GM12864 (cell line): ENCODE data around the gene OR2V2.
"Not testable (repeated sequence)": the region's sequence is repeated elsewhere in the genome, so short reads cannot be mapped to it uniquely, and the experiment has no call there.

Experiments used
- DNase-seq: peaks from one replicate; pipeline ENCODE4 v3.0.0-alpha.2; 2011; ENCODE audit warnings: low read depth
- H3K4me3 ChIP-seq: 2 replicates; pipeline ENCODE4 v1.5.1; 2011; ENCODE audit warnings: mild to moderate bottlenecking, low read depth, low read length, control low read depth
- CTCF ChIP-seq: IDR thresholded peaks from 2 replicates; pipeline ENCODE4 v1.5.1; 2011; ENCODE audit warnings: low read depth, mild to moderate bottlenecking, moderate library complexity, low read length, control low read depth, inconsistent platforms; ENCODE audit errors: missing control alignments

The OR2V2 gene

GRCh38 chr5:181146927-181147636 lies at the start of gene OR2V2:
OR2V2 (plus strand) TSS chr5:181147586; CDS start chr5:181154943, 7,357 bp downstream.
- not testable (repeated sequence) for H3K4me3 ChIP-seq

GRCh38 chr5:181097759-181098491 lies 49.5 kb upstream of the OR2V2 start:
- not testable (repeated sequence) for H3K4me3 ChIP-seq, DNase-seq

More at GRCh38 chr5:181146927-181147636, at the start of gene OR2V2:
- not testable (repeated sequence) for DNase-seq

- H3K4me3 ChIP-seq = no peak overlapping the region
- TF ChIP-seq CTCF = no peak
- DNase-seq = no peak
Measured at GRCh38 chr5:181098762-181099601, 48.4 kb upstream of the OR2V2 start.

- no peak overlapping the region for H3K4me3 ChIP-seq
- DNase-seq = no peak
- TF ChIP-seq CTCF = no peak
Measured at GRCh38 chr5:181099602-181100086, 47.7 kb upstream of the OR2V2 start.

GRCh38 chr5:181100121-181100875 lies 47.1 kb upstream of the OR2V2 start:
- no peak for TF ChIP-seq CTCF
- H3K4me3 ChIP-seq = no peak overlapping the region
- DNase-seq = no peak

GRCh38 chr5:181101030-181101641 lies 46.2 kb upstream of the OR2V2 start:
- DNase-seq, H3K4me3 ChIP-seq: not testable (repeated sequence)

GRCh38 chr5:181101930-181102674 lies 45.3 kb upstream of the OR2V2 start:
- not testable (repeated sequence) for DNase-seq

GRCh38 chr5:181104259-181104568 lies 43.2 kb upstream of the OR2V2 start:
- not testable (repeated sequence) for H3K4me3 ChIP-seq, DNase-seq

More at GRCh38 chr5:181101930-181102674, 45.3 kb upstream of the OR2V2 start:
- H3K4me3 ChIP-seq = not testable (repeated sequence)

GRCh38 chr5:181104606-181105390 lies 42.6 kb upstream of the OR2V2 start:
- not testable (repeated sequence) for H3K4me3 ChIP-seq, DNase-seq
